Mesodermal cell (in vitro differentiated cells): Measurements from ENCODE around the gene DCTPP1.

Experiments
- H3K27ac ChIP-seq: 2 replicates; pipeline ENCODE4 v1.7.0; 2013; ENCODE audit warnings: mild to moderate bottlenecking, low read depth, low read length, moderate library complexity; ENCODE audit not compliant: severe bottlenecking
- H3K36me3 ChIP-seq: 2 replicates; pipeline ENCODE4 v1.7.1; 2013; ENCODE audit warnings: mild to moderate bottlenecking, low read length, moderate library complexity; ENCODE audit not compliant: control insufficient read depth, insufficient read depth
- H3K4me1 ChIP-seq: one replicate; pipeline ENCODE4 v1.7.1; 2013; ENCODE audit warnings: mild to moderate bottlenecking, low read length; ENCODE audit not compliant: insufficient read depth, control insufficient read depth, poor library complexity, severe bottlenecking
- H3K4me3 ChIP-seq: 2 replicates; pipeline ENCODE4 v1.7.0; 2013; ENCODE audit warnings: low read length, control low read depth, mild to moderate bottlenecking; ENCODE audit not compliant: insufficient read depth, poor library complexity, severe bottlenecking; ENCODE audit errors: extremely low read depth
- H3K9me3 ChIP-seq: 2 replicates; pipeline ENCODE4 v1.7.1; 2013; ENCODE audit warnings: mild to moderate bottlenecking, low read length, moderate library complexity; ENCODE audit not compliant: control insufficient read depth
- WGBS, 2 experiments: methylation state at CpG; one replicate each; pipeline ENCODE4 v1.1.5; 2013; ENCODE audit warnings: missing lambda C conversion rate in 2 of 2; ENCODE audit not compliant: insufficient coverage in 2 of 2; 5-methylcytosine and 5-hydroxymethylcytosine counted together

DCTPP1 gene

DNA sequence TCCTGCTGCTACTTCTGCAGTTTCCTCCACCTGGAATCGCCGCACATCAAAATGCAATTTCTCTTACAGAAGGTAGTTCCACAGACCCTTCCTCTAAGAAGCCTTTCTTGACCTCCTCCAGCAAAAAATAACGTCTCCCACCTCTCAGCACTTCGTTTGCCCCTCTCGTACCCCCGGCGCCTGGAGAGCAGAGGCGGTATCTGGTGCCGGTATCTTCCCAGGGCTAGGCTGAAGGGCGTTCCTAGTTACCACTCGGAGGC is 482 bp downstream of the DCTPP1 start:
- Histone ChIP-seq H3K36me3 (peaks cover 35% of the 10 kb centered on the region), H3K4me3 (peak overlapping the region; percentile 86), H3K27ac (no peak overlapping the region), H3K9me3 (no peaks in the 10 kb centered on the region), H3K4me1 (no peaks in the 10 kb centered on the region)
- 4 to 6% methylated on average over 10 to 11 of the region's 11 CpGs for WGBS, 2 experiments

DNA sequence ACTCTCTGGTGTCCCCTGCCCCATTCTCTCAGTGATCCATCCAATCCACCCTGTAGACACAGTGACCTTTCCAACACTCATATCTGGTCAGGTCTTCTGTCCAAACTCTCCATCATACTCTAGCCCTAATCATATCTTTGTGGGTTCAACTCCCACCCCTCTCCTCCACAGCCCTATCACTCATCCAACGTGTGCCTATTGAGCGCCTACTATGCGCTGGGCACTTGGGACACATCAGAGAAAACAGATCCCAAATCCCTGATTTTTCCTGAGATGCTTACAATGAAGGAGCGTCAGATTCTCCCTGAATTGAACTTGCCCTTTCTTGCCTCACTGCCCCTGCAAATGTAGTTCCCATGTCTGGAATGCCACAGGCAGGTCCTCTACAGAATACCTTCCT is 1.8 kb downstream of the DCTPP1 start:
- no peaks in the 10 kb centered on the region for H3K9me3 ChIP-seq
- no peak overlapping the region for H3K4me3 ChIP-seq
- peaks cover 48% of the 10 kb centered on the region for H3K36me3 ChIP-seq
- H3K27ac ChIP-seq = no peak overlapping the region
- 96 to 97% methylated on average over 4 of the region's 4 CpGs for WGBS, 2 experiments
- no peaks in the 10 kb centered on the region for H3K4me1 ChIP-seq

DNA sequence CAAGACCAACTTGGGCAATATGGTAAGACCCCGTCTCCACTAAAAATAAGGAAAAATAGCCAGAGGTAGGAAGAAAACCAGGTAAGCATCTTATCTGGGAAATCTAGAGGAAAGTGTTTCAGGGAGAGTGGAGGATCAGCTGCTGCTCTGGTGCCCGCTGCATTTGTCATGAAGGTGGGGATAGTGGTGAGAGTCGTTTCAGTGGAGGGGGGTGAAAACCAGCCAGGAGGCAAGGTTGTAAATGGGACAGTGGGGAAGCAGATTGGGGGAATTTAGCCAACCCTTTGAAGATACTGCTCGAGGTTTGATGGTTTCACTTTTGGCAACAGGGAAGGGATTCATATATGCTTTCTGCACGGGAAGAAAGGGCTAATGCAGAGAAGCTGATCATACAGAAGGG is 8.8 kb downstream of the DCTPP1 start:
- Histone ChIP-seq H3K36me3 (peaks cover 57% of the 10 kb centered on the region), H3K27ac (no peak overlapping the region), H3K4me3 (no peak overlapping the region), H3K4me1 (peaks cover 17% of the 10 kb centered on the region), H3K9me3 (no peaks in the 10 kb centered on the region)
- 99 to 100% methylated on average over 4 to 5 of the region's 5 CpGs for WGBS, 2 experiments

DNA sequence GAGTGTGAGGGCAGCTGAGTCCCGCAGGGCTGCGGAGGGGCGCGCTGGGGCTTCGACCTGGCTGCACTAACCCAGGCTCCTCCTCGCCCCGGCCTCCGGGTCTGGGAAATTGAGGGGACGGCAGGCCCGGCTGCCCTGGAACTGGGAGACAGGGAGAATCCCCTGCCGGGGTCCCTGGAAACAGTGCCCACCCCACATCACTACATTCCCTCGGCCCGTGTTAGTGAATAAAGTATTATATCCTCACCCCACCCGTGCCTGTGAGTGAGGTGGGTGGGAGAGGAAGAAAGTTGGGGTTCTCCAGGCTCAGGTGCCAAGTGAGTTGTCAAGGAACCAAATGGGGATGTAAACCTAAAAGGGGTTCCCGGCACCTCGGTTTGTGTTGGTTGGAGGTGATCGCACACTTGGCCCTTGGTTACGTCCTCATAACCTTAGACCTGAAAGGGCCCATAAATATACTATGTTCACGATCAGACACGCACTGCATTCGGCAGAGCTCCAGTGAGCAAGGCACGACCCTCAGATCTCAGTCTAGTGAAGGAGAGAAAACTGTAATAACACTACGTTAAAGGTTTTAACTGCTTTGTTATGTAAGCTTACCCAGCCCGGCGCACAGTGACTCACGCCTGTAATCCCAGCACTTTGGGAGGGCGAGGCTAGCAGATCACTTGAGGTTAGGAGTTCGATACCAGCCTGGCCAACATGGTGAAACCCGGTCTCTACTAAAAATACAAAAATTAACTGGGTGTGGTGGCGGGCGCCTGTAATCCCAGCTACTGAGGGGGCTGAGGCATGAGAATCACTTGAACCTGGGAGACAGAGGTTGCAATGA is 11.3 kb downstream of the DCTPP1 start:
- peaks cover 43% of the 10 kb centered on the region for H3K36me3 ChIP-seq
- H3K4me3 ChIP-seq = peak overlapping the region; percentile 24
- H3K4me1 ChIP-seq = peaks cover 17% of the 10 kb centered on the region
- H3K27ac ChIP-seq = peak overlapping the region; percentile 16
- no peaks in the 10 kb centered on the region for H3K9me3 ChIP-seq
- WGBS, 2 experiments = 71 to 75% methylated on average over 22 to 23 of the region's 31 CpGs

DNA sequence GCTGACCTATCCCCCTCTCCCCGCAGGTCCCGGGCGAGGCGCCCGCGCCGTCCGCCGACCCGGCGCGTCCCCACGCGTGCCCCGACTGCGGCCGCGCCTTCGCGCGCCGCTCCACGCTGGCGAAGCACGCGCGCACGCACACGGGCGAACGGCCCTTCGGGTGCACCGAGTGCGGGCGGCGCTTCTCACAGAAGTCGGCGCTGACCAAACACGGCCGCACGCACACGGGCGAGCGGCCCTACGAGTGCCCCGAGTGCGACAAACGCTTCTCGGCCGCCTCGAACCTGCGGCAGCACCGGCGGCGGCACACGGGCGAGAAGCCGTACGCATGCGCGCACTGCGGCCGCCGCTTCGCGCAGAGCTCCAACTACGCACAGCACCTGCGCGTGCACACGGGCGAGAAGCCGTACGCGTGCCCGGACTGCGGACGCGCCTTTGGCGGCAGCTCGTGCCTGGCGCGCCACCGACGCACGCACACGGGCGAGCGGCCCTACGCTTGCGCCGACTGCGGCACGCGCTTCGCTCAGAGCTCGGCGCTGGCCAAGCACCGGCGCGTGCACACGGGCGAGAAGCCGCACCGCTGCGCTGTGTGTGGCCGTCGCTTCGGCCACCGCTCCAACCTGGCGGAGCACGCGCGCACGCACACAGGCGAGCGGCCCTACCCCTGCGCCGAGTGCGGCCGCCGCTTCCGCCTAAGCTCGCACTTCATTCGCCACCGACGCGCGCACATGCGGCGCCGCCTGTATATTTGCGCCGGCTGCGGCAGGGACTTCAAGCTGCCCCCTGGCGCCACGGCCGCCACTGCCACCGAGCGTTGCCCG is 12.1 kb downstream of the DCTPP1 start:
- peak overlapping the region; percentile 16 for H3K27ac ChIP-seq
- H3K4me3 ChIP-seq = peak overlapping the region; percentile 24
- 7 to 12% methylated on average over 135 to 136 of the region's 140 CpGs for WGBS, 2 experiments

DNA sequence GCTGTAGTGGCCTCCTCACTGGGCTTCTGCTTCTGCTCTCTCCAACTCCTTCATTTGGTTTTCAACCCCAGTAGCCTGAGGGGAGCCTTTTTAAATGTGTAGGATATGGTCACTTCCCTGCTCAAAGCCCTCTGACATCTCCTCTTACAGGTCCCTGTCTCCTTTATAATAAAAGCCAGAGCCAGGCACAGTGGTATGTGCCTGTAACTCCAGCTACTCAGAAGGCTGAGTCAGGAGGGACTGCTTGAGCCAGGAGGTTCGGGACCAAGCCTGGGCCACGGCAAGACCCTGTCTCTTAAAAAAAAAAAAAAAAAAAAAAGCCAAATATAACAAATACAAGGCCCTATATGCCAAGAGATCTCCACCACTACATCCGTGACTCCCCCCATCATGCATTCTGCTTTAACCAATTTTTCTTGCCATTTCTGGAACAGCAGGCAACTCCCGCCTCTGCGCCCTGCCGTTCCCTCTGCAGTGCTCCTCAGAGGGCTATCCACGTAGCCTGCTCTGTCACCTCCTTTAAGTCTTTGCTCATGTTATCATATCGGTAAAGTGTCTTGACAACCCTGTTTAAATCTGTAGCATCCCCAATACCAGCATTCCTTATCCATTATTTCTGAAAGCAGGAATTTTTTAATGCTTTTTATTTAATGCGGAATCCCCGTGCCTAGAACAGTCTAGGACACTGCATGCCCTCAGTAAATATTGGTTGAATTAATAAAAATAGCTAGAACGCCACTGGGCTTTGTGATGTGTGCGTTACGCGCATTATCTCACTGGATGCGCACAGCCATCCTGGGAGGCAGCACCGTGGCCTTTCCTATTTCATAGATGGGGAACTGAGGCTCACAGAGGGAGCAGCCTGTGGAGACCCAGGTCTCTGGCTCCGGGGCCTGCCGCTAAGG is 13.0 kb downstream of the DCTPP1 start:
- peaks cover 17% of the 10 kb centered on the region for H3K4me1 ChIP-seq
- 79 to 85% methylated on average over 15 of the region's 18 CpGs for WGBS, 2 experiments
- peaks cover 41% of the 10 kb centered on the region for H3K36me3 ChIP-seq
- no peaks in the 10 kb centered on the region for H3K9me3 ChIP-seq
- peak overlapping the region; percentile 5 for H3K27ac ChIP-seq
- peak overlapping the region; percentile 24 for H3K4me3 ChIP-seq

More for the DNA sequence above, 12.1 kb downstream of the DCTPP1 start:
- peaks cover 17% of the 10 kb centered on the region for H3K4me1 ChIP-seq
- H3K9me3 ChIP-seq = no peaks in the 10 kb centered on the region
- peaks cover 42% of the 10 kb centered on the region for H3K36me3 ChIP-seq

DNA sequence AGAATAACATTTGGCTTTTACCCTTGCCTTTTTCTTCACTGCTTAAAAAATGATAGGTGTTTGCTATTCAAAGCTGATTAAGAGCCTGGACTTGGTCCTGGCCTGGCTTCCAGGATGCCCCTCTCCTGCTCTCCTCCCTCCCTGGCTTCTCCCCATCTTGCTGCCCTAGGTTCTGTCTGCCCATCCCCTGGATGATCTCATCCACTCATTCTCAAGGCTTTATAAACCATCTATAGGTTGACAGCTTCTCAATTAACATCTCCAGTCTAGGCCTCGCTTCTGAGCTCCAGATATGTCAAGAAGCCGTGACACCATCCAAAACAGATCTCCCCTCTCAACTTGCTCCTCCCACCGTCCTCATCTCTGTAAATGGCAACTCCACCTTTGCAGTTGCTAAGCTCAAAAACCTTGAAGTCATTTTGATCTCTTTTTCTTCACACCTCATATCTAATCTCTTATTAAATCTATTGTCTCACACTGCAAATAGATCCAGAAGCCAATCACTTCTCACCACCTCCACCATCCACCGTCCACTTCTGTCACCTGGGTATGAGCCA is 13.7 kb downstream of the DCTPP1 start:
- peaks cover 42% of the 10 kb centered on the region for H3K36me3 ChIP-seq

DNA sequence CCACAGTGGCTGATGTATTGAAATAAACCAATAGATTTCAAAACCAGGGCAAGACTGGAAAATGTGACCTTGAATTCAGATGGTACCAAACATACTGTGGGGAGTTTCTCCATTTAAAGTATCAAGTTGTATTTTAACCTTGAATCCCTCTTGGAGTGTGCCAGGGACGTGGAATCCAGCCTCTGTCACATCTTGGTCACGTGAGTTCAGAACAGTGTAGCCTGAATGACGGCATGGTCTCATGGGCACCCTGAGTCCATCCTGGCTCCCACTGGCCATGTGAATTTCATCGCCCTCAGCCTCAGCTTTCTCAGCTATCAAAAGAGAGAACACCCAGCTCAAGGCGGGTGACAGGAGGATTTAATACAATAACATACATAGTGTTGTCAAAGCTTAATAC is 15.7 kb downstream of the DCTPP1 start:
- Histone ChIP-seq H3K36me3 (peaks cover 53% of the 10 kb centered on the region), H3K4me3 (no peak overlapping the region), H3K27ac (no peak overlapping the region), H3K4me1 (peaks cover 17% of the 10 kb centered on the region), H3K9me3 (no peaks in the 10 kb centered on the region)
- WGBS, 2 experiments = 95 to 97% methylated on average over 3 to 4 of the region's 5 CpGs

More for the DNA sequence above, 13.7 kb downstream of the DCTPP1 start:
- WGBS, 2 experiments = 87 to 94% methylated on average over 3 to 4 of the region's 4 CpGs
- H3K4me3 ChIP-seq = no peak overlapping the region
- no peaks in the 10 kb centered on the region for H3K9me3 ChIP-seq
- H3K4me1 ChIP-seq = peaks cover 17% of the 10 kb centered on the region
- no peak overlapping the region for H3K27ac ChIP-seq

DNA sequence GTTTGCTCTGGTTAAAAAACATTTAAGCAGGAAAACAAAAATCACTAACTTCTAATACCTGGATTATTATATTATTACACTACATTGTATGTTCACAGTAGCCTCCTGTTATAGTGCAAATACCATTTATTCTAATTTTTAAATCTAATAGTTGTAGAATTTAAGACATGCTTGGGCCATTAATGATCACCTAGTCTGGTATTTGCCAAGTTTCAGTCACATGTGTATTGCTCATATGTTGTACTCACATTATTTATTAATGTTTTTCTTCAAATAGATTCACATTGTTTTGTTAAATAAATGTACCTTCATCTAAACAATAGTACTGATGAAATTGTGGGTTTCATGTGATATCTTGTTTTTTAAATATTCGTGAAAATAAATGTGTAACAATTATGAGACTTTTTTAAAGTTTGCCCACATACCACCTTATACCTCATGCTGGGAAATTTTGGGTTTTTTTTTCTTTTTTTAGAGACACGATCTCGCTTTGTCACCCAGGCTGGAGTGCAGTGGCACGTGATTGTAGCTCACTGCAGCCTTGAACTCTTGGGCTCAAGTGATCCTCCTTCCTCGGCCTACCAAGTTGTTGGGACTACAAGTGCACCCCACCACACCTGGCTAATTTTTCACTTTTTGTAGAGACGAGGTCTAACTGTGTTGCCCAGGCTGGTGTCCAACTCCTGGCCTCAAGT is 16.6 kb downstream of the DCTPP1 start:
- peaks cover 47% of the 10 kb centered on the region for H3K36me3 ChIP-seq
- 89 to 97% methylated on average over 5 of the region's 6 CpGs for WGBS, 2 experiments

More for the DNA sequence above, 16.6 kb downstream of the DCTPP1 start:
- H3K4me3 ChIP-seq = no peak overlapping the region
- peaks cover 10% of the 10 kb centered on the region for H3K4me1 ChIP-seq
- H3K9me3 ChIP-seq = no peaks in the 10 kb centered on the region
- no peak overlapping the region for H3K27ac ChIP-seq
